Panc1 (cell line): ENCODE data around the gene CCHCR1. TPM values are rescaled to one million over a fixed set of nuclear protein-coding genes. Genes with fewer than 3 reads are reported as not detected.

Experiments
- ATAC-seq: fragments of 200-7000 bp; cut with Tn5 transposase; 2 replicates; pipeline ENCODE4 v1.9.1; 2020; ENCODE audit warnings: mild to moderate bottlenecking, moderate library complexity
- BruUV-seq: library from RNA; stranded (reverse); fragments of 400-500 nt; replicated peaks from 2 replicates; lab custom pipeline; 2021; lab: Mats Ljungman, UMichigan
- CTCF ChIA-PET: fragments of 300-600 bp; sonication (Branson Sonifier 250); formaldehyde crosslinking; loops from one replicate; lab custom pipeline; 2022; ENCODE audit warnings: antibody characterized with exemption; lab: Charles Lee
- POLR2A ChIA-PET: fragments of 300-600 bp; sonication (Branson Sonifier 250); formaldehyde crosslinking; loops from one replicate; lab custom pipeline; 2022; ENCODE audit warnings: antibody characterized with exemption; lab: Charles Lee
- DNase-seq: peaks from one replicate; pipeline ENCODE4 v3.0.0-alpha.2; 2010; ENCODE audit warnings: low read depth, low spot score
- H3K27ac ChIP-seq: 2 replicates; pipeline ENCODE4 v1.5.1; 2011; ENCODE audit warnings: mild to moderate bottlenecking, low read length, inconsistent platforms
- H3K27me3 ChIP-seq: fragments of 200-500 bp; sonication (Bioruptor generic); 2 replicates; pipeline ENCODE4 v1.6.0; 2014; ENCODE audit warnings: low read length, inconsistent platforms; ENCODE audit not compliant: control insufficient read depth, insufficient read depth
- H3K36me3 ChIP-seq: fragments of 200-500 bp; sonication (Bioruptor generic); 2 replicates; pipeline ENCODE4 v1.5.1; 2014; ENCODE audit warnings: inconsistent platforms, mild to moderate bottlenecking, low read length, moderate library complexity; ENCODE audit not compliant: control insufficient read depth, insufficient read depth
- H3K4me1 ChIP-seq: 2 replicates; pipeline ENCODE4 v1.5.1; 2011; ENCODE audit warnings: inconsistent platforms, mild to moderate bottlenecking, low read length, moderate library complexity; ENCODE audit not compliant: control insufficient read depth, insufficient read depth
- H3K4me3 ChIP-seq, 2 experiments: 2 replicates each; pipeline ENCODE4 v1.5.1; 2011 to 2012; ENCODE audit warnings: low read depth in 2 of 2, low read length in 2 of 2, mild to moderate bottlenecking in 2 of 2, inconsistent platforms in 1 of 2, moderate library complexity in 1 of 2
- H3K9me3 ChIP-seq: fragments of 200-500 bp; sonication (Bioruptor generic); 2 replicates; pipeline ENCODE4 v1.5.1; 2014; ENCODE audit warnings: low read depth, mild to moderate bottlenecking, inconsistent platforms, low read length, moderate library complexity; ENCODE audit not compliant: control insufficient read depth, insufficient read depth
- POLR2AphosphoS5 ChIP-seq: IDR thresholded peaks from 2 replicates; pipeline ENCODE4 v1.6.1; 2012; ENCODE audit warnings: mild to moderate bottlenecking, low read depth, low read length, moderate library complexity
- SIN3A ChIP-seq: IDR thresholded peaks from 2 replicates; pipeline ENCODE4 v1.6.1; 2012; ENCODE audit warnings: low read depth, mild to moderate bottlenecking, low read length, moderate library complexity, borderline replicate concordance; ENCODE audit not compliant: insufficient read depth
- TCF7L2 ChIP-seq: IDR thresholded peaks from 2 replicates; pipeline ENCODE4 v1.6.1; 2011; ENCODE audit warnings: mild to moderate bottlenecking, low read depth, low read length, inconsistent platforms
- in situ Hi-C: cut with HindIII; loops from 2 replicates; pipeline ENCODE4 v1.10.0; 2016; ENCODE audit warnings: low sequenced_read_pairs, low pct_unique_long_range_greater_than_20kb
- intact Hi-C: fragments of 100-400 bp; cut with micrococcal nuclease; formaldehyde crosslinking; loops from one replicate; pipeline ENCODE4 v1.10.0; 2022; ENCODE audit not compliant: unreplicated experiment
- total RNA-seq: library from RNA; stranded (reverse); gene quantifications from one replicate; pipeline ENCODE4 v1.2.1, GENCODE V29; 2021; ENCODE audit not compliant: unreplicated experiment
- TF ChIP-seq, protein P1 (sequence below): fragments of 450-650 bp; IDR thresholded peaks from 2 replicates; pipeline ENCODE4 v1.5.1; 2017; ENCODE audit warnings: mild to moderate bottlenecking
- TF ChIP-seq, protein P2 (sequence below), 2 experiments: IDR thresholded peaks; 2 replicates each; pipeline ENCODE4 v1.6.1; 2011 to 2012; ENCODE audit warnings: low read depth in 2 of 2, control low read depth in 1 of 2, low read length in 1 of 2, mild to moderate bottlenecking in 1 of 2, moderate library complexity in 1 of 2; ENCODE audit not compliant: insufficient read depth in 1 of 2

The CCHCR1 gene
- total RNA-seq, 1 experiment from 2014 or later, result 37.1 TPM

DNA sequence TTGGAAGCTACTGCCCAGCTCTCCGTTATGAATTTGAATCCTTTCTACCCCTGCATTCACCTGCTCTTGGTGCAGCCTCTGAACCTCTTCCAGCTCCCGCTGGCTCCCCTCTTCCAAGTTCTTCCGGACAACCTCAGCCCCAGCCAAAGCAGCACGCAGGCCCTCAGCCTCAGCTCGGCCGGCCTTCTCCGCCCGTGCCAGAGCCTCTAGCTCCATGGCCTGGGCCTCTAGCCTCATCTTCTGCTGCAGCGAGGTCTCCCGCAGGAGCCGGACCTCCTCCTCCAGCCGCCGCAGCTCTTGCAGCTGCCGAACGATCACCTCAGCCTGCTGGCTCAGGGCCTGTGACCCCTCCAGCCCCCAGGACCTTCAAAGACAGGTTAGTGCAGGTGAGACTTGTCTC lies 3.2 kb downstream of the CCHCR1 start:
- Histone ChIP-seq H3K9me3 (no peaks in the 10 kb centered on the region), H3K36me3 (peaks cover 2% of the 10 kb centered on the region; the same call in 1 of the 2 replicates), H3K4me1 (peaks cover 5% of the 10 kb centered on the region), H3K27ac (no peak overlapping the region), H3K27me3 (no peaks in the 10 kb centered on the region), H3K4me3 (no peak overlapping the region)
- ATAC-seq (no peak), DNase-seq (no peak)
- ChIA-PET POLR2A (no interaction called here), CTCF (interaction anchor here (0.6 kb wide), 1 partner anchor 25 kb away, joined by 6 read pairs; no protein-coding TSS in a partner anchor)
- in situ Hi-C loops (no loop called here), intact Hi-C loops (no loop called here)
- no TSS peak for BruUV-seq
- TF ChIP-seq, protein P1, sequence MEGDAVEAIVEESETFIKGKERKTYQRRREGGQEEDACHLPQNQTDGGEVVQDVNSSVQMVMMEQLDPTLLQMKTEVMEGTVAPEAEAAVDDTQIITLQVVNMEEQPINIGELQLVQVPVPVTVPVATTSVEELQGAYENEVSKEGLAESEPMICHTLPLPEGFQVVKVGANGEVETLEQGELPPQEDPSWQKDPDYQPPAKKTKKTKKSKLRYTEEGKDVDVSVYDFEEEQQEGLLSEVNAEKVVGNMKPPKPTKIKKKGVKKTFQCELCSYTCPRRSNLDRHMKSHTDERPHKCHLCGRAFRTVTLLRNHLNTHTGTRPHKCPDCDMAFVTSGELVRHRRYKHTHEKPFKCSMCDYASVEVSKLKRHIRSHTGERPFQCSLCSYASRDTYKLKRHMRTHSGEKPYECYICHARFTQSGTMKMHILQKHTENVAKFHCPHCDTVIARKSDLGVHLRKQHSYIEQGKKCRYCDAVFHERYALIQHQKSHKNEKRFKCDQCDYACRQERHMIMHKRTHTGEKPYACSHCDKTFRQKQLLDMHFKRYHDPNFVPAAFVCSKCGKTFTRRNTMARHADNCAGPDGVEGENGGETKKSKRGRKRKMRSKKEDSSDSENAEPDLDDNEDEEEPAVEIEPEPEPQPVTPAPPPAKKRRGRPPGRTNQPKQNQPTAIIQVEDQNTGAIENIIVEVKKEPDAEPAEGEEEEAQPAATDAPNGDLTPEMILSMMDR, result no peak
- no peak for TF ChIP-seq SIN3A
- no peak for TF ChIP-seq TCF7L2
- TF ChIP-seq POLR2AphosphoS5, result no peak
- TF ChIP-seq, protein P2, sequence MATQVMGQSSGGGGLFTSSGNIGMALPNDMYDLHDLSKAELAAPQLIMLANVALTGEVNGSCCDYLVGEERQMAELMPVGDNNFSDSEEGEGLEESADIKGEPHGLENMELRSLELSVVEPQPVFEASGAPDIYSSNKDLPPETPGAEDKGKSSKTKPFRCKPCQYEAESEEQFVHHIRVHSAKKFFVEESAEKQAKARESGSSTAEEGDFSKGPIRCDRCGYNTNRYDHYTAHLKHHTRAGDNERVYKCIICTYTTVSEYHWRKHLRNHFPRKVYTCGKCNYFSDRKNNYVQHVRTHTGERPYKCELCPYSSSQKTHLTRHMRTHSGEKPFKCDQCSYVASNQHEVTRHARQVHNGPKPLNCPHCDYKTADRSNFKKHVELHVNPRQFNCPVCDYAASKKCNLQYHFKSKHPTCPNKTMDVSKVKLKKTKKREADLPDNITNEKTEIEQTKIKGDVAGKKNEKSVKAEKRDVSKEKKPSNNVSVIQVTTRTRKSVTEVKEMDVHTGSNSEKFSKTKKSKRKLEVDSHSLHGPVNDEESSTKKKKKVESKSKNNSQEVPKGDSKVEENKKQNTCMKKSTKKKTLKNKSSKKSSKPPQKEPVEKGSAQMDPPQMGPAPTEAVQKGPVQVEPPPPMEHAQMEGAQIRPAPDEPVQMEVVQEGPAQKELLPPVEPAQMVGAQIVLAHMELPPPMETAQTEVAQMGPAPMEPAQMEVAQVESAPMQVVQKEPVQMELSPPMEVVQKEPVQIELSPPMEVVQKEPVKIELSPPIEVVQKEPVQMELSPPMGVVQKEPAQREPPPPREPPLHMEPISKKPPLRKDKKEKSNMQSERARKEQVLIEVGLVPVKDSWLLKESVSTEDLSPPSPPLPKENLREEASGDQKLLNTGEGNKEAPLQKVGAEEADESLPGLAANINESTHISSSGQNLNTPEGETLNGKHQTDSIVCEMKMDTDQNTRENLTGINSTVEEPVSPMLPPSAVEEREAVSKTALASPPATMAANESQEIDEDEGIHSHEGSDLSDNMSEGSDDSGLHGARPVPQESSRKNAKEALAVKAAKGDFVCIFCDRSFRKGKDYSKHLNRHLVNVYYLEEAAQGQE (IDR thresholded peaks at IDR 0.05; ENCODE audit: insufficient read depth in 1 of 2, low read depth in 2 of 2, low read length in 1 of 2), result no peak

DNA sequence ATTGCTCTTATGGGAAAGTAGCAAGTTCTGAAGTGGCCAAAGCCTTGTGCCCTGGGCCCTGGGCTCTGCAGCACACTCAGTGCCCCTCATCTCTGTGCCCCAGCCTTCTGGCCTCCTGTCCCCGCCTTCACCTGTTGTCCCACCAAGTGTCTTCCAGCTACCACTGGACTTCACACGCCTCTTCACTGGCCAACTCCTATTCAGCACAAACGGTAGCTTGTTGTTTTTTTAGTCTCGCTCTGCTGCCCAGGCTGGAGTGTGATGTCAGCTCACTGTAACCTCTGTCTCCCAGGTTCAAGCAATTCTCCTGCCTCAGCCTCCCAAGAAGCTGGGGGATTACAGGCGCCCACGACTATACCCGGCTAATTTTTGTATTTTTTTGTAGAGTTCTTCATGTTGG lies 4.8 kb downstream of the CCHCR1 start:
- H3K27me3 ChIP-seq, result no peaks in the 10 kb centered on the region
- H3K27ac ChIP-seq, result no peak overlapping the region
- intact Hi-C loops, result no loop called here
- CTCF ChIA-PET, result no interaction called here
- no peak overlapping the region for H3K4me3 ChIP-seq
- DNase-seq (no peak), ATAC-seq (no peak)
- TF ChIP-seq POLR2AphosphoS5, result no peak
- TF ChIP-seq SIN3A, result no peak
- TF ChIP-seq, protein P2 (IDR thresholded peaks at IDR 0.05; ENCODE audit: insufficient read depth in 1 of 2, low read depth in 2 of 2, low read length in 1 of 2), result no peak
- TF ChIP-seq, protein P1, result no peak
- TF ChIP-seq TCF7L2, result no peak
- in situ Hi-C loops, result no loop called here
- H3K36me3 ChIP-seq, result peaks cover 2% of the 10 kb centered on the region; the same call in 1 of the 2 replicates
- H3K4me1 ChIP-seq, result peaks cover 4% of the 10 kb centered on the region; the same call in 1 of the 2 replicates
- BruUV-seq, result no TSS peak
- no peaks in the 10 kb centered on the region for H3K9me3 ChIP-seq
- POLR2A ChIA-PET, result interaction anchor here (0.6 kb wide), 1 partner anchor 61 kb away, joined by 17 read pairs; no protein-coding TSS in a partner anchor
